Peyer's patch (tissue), 4 donors: ENCODE data around the gene C19orf44. TPM values are rescaled to one million over a fixed set of nuclear protein-coding genes. Genes with fewer than 3 reads are reported as not detected.

Source experiments
- DNase-seq, 3 donors: peaks; one replicate each; pipeline ENCODE4 v3.0.0-alpha.2; 2017 to 2019
- H3K27ac ChIP-seq, 4 donors: fragments of 200-600 bp; sonication (generic); one replicate each; pipeline ENCODE4 v1.5.1; 2016 to 2019
- H3K27me3 ChIP-seq, 2 donors: fragments of 200-600 bp; sonication (generic); one replicate each; pipeline ENCODE4 v1.5.1; 2019
- H3K36me3 ChIP-seq, 3 donors: fragments of 200-600 bp; sonication (generic); one replicate each; pipeline ENCODE4 v1.5.1; 2016 to 2019
- H3K4me1 ChIP-seq, 4 donors: fragments of 200-600 bp; sonication (generic); one replicate each; pipeline ENCODE4 v1.5.1; 2016 to 2019
- H3K4me3 ChIP-seq, 4 donors: fragments of 200-600 bp; sonication (generic); 1 replicate in 3 of 4; 2 replicates in 1 of 4; pipeline ENCODE4 v1.5.1; 2016 to 2019; ENCODE audit warnings: mild to moderate bottlenecking in 1 of 4
- H3K9me3 ChIP-seq, 4 donors: fragments of 200-600 bp; sonication (generic); one replicate each; pipeline ENCODE4 v1.5.1; 2016 to 2019; ENCODE audit warnings: mild to moderate bottlenecking in 1 of 4
- CTCF ChIP-seq, 6 experiments: fragments of 450-650 bp in 4 of 6; fragments of 200-600 bp in 2 of 6; sonication (generic) in 1 of 6; IDR thresholded peaks; one replicate each; pipeline ENCODE4 v1.5.1; 2017 to 2019; ENCODE audit warnings: antibody characterized with exemption in 6 of 6, mild to moderate bottlenecking in 3 of 6, moderate library complexity in 1 of 6
- POLR2A ChIP-seq, 2 donors: fragments of 450-650 bp; IDR thresholded peaks; one replicate each; pipeline ENCODE4 v1.5.1; 2017; ENCODE audit warnings: antibody characterized with exemption in 2 of 2, mild to moderate bottlenecking in 2 of 2, moderate library complexity in 2 of 2
- small RNA-seq, 2 donors: library from RNA; depleted of rRNA; stranded (forward); fragments of <200 nt; gene quantifications; one replicate each; pipeline ENCODE3, GENCODE V24; 2016
- total RNA-seq, 4 donors: library from RNA; depleted of rRNA; stranded (reverse); fragments of >200 nt; gene quantifications; one replicate each; pipeline ENCODE4 v1.1.0, GENCODE V29; 2016

Gene C19orf44
- total RNA-seq, 4 donors from 2014 or later: 3.7 to 13.2 (median 8.0) TPM

DNA sequence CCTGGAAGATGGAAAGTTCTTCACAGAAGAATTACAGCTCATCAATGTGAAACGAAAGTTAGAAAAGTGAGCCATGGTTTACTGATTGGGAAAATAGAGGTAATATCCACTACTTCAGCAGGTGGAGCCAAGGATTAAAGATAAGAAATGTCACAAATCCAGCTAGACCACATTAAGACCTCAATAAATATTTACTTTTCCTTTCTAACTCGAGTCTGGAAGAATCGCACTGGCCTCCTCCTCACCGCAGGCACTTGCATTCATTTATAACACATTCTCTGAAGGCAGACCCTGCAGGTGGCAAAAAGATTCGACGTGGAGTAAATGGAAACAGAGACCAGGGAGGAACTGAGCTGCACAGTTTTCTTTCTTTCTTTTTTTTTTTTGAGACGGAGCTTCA, 68.6 kb downstream of the C19orf44 start:
- TF ChIP-seq CTCF (IDR thresholded peaks at IDR 0.05) (no peak), POLR2A (IDR thresholded peaks at IDR 0.05) (no peak)
- H3K4me1 ChIP-seq: peaks cover 0 to 6% (median 0%) of the 10 kb centered on the region in 4 donors
- peaks cover 0 to 93% (median 0%) of the 10 kb centered on the region in 3 donors for H3K36me3 ChIP-seq
- H3K27ac ChIP-seq: no peak overlapping the region
- no peaks in the 10 kb centered on the region for H3K9me3 ChIP-seq
- H3K27me3 ChIP-seq: no peaks in the 10 kb centered on the region
- no peak overlapping the region for H3K4me3 ChIP-seq
- DNase-seq: no peak

DNA sequence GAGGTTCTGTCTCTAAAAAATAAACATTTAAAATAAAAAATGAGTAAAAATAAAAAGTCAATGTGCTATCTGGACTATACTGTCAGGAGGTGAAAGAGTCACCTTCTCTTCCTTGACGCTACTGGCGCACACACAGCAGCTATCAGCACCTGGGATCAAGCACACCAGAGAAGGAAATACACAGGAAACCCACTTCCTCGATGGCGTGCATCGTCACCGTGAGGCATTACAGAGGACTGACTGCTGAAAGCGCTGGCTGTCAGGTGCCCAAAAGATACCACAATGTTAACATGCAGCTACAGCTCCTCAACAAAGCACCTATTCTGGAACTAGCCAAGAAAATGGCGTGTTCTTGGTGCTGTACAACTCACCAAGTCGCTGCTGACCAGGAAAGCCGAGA, 70.0 kb downstream of the C19orf44 start:
- no peaks in the 10 kb centered on the region for H3K9me3 ChIP-seq
- H3K4me1 ChIP-seq: peaks cover 0 to 8% (median 3%) of the 10 kb centered on the region in 4 donors
- peaks cover 0 to 85% (median 0%) of the 10 kb centered on the region in 3 donors for H3K36me3 ChIP-seq
- peak overlapping the region; percentile 36 to 73 (median 56) for H3K27ac ChIP-seq
- H3K4me3 ChIP-seq: no peak overlapping the region
- H3K27me3 ChIP-seq: no peaks in the 10 kb centered on the region
- DNase-seq: peak in 2 of 3 donors; percentile 85 to 92
- TF ChIP-seq POLR2A (IDR thresholded peaks at IDR 0.05) (no peak), CTCF (IDR thresholded peaks at IDR 0.05) (no peak)

DNA sequence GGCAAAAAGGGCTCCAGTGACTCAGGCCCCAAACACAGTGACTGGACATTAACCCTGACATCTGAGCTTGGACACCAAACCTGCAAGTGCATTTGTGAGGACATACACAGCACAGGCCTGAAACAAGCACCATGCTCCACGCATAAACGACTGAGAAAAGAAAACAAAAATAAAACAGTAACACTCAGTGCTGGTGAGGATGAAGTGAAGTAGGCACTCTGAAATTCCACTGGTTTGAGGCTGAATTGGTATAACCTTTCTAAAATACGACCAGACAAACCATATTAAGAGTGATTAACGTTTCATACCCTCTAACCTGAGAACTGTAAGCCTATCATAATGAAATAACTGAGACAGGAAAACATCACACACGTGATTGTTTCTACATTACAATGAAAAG, 70.5 kb downstream of the C19orf44 start:
- no peak for DNase-seq
- no peak for TF ChIP-seq POLR2A (IDR thresholded peaks at IDR 0.05)
- TF ChIP-seq CTCF (IDR thresholded peaks at IDR 0.05): no peak
- H3K4me3 ChIP-seq: no peak overlapping the region
- H3K4me1 ChIP-seq: peaks cover 0 to 12% (median 8%) of the 10 kb centered on the region in 4 donors
- peak overlapping the region; percentile 36 to 73 (median 56) for H3K27ac ChIP-seq
- H3K9me3 ChIP-seq: no peaks in the 10 kb centered on the region
- H3K36me3 ChIP-seq: peaks cover 0 to 79% (median 0%) of the 10 kb centered on the region in 3 donors
- H3K27me3 ChIP-seq: no peaks in the 10 kb centered on the region

GRCh38 chr19:16569609-16570320, 73.6 kb downstream of the C19orf44 start:
- Histone ChIP-seq H3K4me3 (no peak overlapping the region), H3K4me1 (peaks cover 0 to 29% (median 21%) of the 10 kb centered on the region in 4 donors), H3K27ac (peak overlapping the region in 1 of 4 donors; percentile 17), H3K9me3 (no peaks in the 10 kb centered on the region), H3K36me3 (peaks cover 0 to 50% (median 0%) of the 10 kb centered on the region in 3 donors), H3K27me3 (no peaks in the 10 kb centered on the region)
- no peak for DNase-seq
- TF ChIP-seq POLR2A (IDR thresholded peaks at IDR 0.05) (no peak), CTCF (IDR thresholded peaks at IDR 0.05) (no peak)

Small RNA genes lying within 50 kb of the gene (small RNA-seq; reads per million reads assigned to genes)
- 0 to 0.32 reads per million in 2 donors for gene RN7SL146P

Other genes starting within 250 kb of the C19orf44 start
- gene KLF2, start 171.6 kb upstream of the C19orf44 start, total RNA-seq: 100 to 1,000 TPM in 1 of 4 donors, 10 to 100 TPM in 3; 12.1 to 129 (median 37.2) TPM
- gene EPS15L1, start 24.4 kb upstream of the C19orf44 start, total RNA-seq: 10 to 100 TPM; 18.2 to 37.0 (median 35.2) TPM
- not detected for gene CALR3, start 227 bp upstream of the C19orf44 start, total RNA-seq
- 10 to 100 TPM; 11.4 to 26.4 (median 22.4) TPM for gene CHERP, start 46.0 kb downstream of the C19orf44 start, total RNA-seq
- 10 to 100 TPM; 23.9 to 62.0 (median 41.9) TPM for gene SLC35E1, start 76.0 kb downstream of the C19orf44 start, total RNA-seq
- 10 to 100 TPM in 1 of 4 donors, 1 to 10 TPM in 3; 5.4 to 13.9 (median 8.9) TPM for gene MED26, start 131.8 kb downstream of the C19orf44 start, total RNA-seq
- 100 to 1,000 TPM in 1 of 4 donors, 10 to 100 TPM in 3; 72.6 to 135 (median 95.9) TPM for gene SMIM7, start 163.8 kb downstream of the C19orf44 start, total RNA-seq
- gene TMEM38A, start 164.7 kb downstream of the C19orf44 start, total RNA-seq: 1 to 10 TPM; 2.3 to 4.4 (median 2.9) TPM
- gene NWD1, start 223.5 kb downstream of the C19orf44 start, total RNA-seq: under 1 TPM in 3 of 4 donors, not detected in 1; 0.19 to 0.83 (median 0.27) TPM